ENCODE measurements around the gene ROBO4. TPM values are rescaled to one million over a fixed set of nuclear protein-coding genes. Genes with fewer than 3 reads are reported as not detected.

ROBO4 gene
- total RNA-seq, 1 donor from 2014 or later = 0.25 TPM

DNA sequence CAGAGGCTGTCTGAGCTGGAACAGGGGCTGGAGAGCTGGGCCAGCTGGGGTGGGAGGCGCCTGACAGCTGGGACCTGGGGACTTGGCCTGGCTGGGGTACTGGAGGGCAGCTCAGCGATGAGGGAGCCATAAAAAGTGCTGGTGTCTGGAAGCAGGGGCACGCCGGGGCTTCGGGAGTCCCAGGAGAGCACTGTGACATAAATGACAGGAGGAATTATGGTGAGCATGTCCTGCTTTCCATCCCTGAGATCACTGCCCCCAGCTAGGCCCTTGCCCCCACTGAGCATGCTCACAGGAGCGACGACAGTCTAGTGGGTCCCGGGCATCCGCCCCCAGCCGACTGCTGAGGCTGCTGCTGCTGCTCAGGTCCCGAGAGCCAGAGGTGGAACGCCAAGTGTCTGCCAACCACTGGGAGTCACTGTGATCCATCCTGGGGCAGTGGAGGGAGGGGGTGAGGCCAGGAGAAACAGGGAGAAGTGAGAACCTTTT lies 6.2 kb downstream of the ROBO4 start:
- TF ChIP-seq, protein P1, sequence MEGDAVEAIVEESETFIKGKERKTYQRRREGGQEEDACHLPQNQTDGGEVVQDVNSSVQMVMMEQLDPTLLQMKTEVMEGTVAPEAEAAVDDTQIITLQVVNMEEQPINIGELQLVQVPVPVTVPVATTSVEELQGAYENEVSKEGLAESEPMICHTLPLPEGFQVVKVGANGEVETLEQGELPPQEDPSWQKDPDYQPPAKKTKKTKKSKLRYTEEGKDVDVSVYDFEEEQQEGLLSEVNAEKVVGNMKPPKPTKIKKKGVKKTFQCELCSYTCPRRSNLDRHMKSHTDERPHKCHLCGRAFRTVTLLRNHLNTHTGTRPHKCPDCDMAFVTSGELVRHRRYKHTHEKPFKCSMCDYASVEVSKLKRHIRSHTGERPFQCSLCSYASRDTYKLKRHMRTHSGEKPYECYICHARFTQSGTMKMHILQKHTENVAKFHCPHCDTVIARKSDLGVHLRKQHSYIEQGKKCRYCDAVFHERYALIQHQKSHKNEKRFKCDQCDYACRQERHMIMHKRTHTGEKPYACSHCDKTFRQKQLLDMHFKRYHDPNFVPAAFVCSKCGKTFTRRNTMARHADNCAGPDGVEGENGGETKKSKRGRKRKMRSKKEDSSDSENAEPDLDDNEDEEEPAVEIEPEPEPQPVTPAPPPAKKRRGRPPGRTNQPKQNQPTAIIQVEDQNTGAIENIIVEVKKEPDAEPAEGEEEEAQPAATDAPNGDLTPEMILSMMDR (IDR thresholded peaks at IDR 0.05; ENCODE audit: insufficient read depth, low read depth, low read length) = no peak
- no peak for TF ChIP-seq EZH2 (IDR thresholded peaks at IDR 0.05; ENCODE audit: insufficient read depth, low read length)
- no peak overlapping the region for H3K9ac ChIP-seq (ENCODE audit: low read length)
- H2AFZ ChIP-seq (ENCODE audit: low read depth, low read length) = no peak overlapping the region
- H3K4me1 ChIP-seq (ENCODE audit: insufficient read depth, low read length) = peaks cover 5% of the 10 kb centered on the region
- H3K9me3 ChIP-seq (ENCODE audit: insufficient read depth, low read depth, low read length) = no peaks in the 10 kb centered on the region
- H4K20me1 ChIP-seq (ENCODE audit: insufficient read depth, low read length) = no peaks in the 10 kb centered on the region
- H3K36me3 ChIP-seq (ENCODE audit: insufficient read depth, low read length) = no peaks in the 10 kb centered on the region
- Mint-ChIP-seq H3K4me3 (ENCODE audit: unreplicated experiment) (no peak overlapping the region), H3K9me3 (ENCODE audit: unreplicated experiment) (no peaks in the 10 kb centered on the region), H3K4me1 (ENCODE audit: low read depth, unreplicated experiment) (peaks cover 8% of the 10 kb centered on the region), H3K27ac (ENCODE audit: unreplicated experiment) (no peak overlapping the region), H3K27me3 (ENCODE audit: low read depth, unreplicated experiment) (peaks cover 57% of the 10 kb centered on the region), H3K36me3 (ENCODE audit: low read depth, unreplicated experiment) (no peaks in the 10 kb centered on the region)
- DNase-seq (ENCODE audit: low read depth) (no peak), FAIRE-seq (no peak)
- H3K27me3 ChIP-seq (ENCODE audit: insufficient read depth, low read length) = no peaks in the 10 kb centered on the region
- no peak overlapping the region for H3K4me3 ChIP-seq (ENCODE audit: insufficient read depth, low read depth, low read length)
- H3K27ac ChIP-seq (ENCODE audit: low read depth, low read length) = no peak overlapping the region
- H3K79me2 ChIP-seq (ENCODE audit: insufficient read depth, low read length) = no peaks in the 10 kb centered on the region
- no peak overlapping the region for H3K4me2 ChIP-seq (ENCODE audit: low read length)

DNA sequence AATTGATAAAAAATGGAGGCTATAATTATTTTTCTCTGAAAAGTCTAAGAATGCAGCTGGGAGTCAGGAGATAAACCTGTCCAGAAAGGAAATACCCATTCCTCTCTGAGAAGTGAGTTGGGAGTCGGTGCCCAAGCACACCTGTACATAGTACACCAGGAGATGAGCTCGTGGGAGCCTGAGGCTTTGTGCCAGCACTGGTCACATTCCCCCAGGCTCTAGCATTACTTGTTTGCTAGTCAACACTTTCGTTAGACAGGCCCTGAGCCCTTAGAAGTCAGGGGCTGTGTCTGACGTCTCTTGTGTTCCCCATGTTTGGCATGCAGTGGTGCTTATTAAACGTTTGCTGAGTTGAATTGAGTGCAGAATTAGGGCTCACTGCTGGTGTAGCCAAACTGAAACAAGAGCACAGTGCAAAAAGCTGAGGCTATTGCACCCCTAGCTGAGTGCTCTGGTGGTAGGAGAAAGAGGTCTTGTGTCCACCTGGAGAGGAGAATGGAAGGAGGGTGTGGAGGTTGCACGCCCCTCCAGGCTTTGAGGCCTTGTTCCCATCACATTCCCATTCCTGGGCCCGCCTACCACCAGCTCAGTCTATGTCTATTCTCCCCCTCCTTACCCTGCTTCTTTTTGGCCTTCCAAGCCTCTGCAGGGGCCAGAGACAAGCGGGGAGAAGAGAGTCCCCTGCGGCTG lies 6.8 kb downstream of the ROBO4 start:
- Histone ChIP-seq H3K27ac (ENCODE audit: low read depth, low read length) (no peak overlapping the region), H2AFZ (ENCODE audit: low read depth, low read length) (no peak overlapping the region), H3K36me3 (ENCODE audit: insufficient read depth, low read length) (no peaks in the 10 kb centered on the region), H3K4me1 (ENCODE audit: insufficient read depth, low read length) (no peaks in the 10 kb centered on the region), H3K27me3 (ENCODE audit: insufficient read depth, low read length) (no peaks in the 10 kb centered on the region), H3K4me2 (ENCODE audit: low read length) (no peak overlapping the region), H3K9me3 (ENCODE audit: insufficient read depth, low read depth, low read length) (no peaks in the 10 kb centered on the region), H4K20me1 (ENCODE audit: insufficient read depth, low read length) (no peaks in the 10 kb centered on the region), H3K9ac (ENCODE audit: low read length) (no peak overlapping the region), H3K79me2 (ENCODE audit: insufficient read depth, low read length) (no peaks in the 10 kb centered on the region), H3K4me3 (ENCODE audit: insufficient read depth, low read depth, low read length) (no peak overlapping the region)
- Mint-ChIP-seq H3K36me3 (ENCODE audit: low read depth, unreplicated experiment) (no peaks in the 10 kb centered on the region), H3K4me1 (ENCODE audit: low read depth, unreplicated experiment) (peaks cover 8% of the 10 kb centered on the region), H3K9me3 (ENCODE audit: unreplicated experiment) (no peaks in the 10 kb centered on the region), H3K4me3 (ENCODE audit: unreplicated experiment) (no peak overlapping the region), H3K27me3 (ENCODE audit: low read depth, unreplicated experiment) (peaks cover 57% of the 10 kb centered on the region), H3K27ac (ENCODE audit: unreplicated experiment) (no peak overlapping the region)
- no peak for FAIRE-seq
- TF ChIP-seq, protein P1 (IDR thresholded peaks at IDR 0.05; ENCODE audit: insufficient read depth, low read depth, low read length) = no peak
- no peak for TF ChIP-seq EZH2 (IDR thresholded peaks at IDR 0.05; ENCODE audit: insufficient read depth, low read length)
- no peak for DNase-seq (ENCODE audit: low read depth)

DNA sequence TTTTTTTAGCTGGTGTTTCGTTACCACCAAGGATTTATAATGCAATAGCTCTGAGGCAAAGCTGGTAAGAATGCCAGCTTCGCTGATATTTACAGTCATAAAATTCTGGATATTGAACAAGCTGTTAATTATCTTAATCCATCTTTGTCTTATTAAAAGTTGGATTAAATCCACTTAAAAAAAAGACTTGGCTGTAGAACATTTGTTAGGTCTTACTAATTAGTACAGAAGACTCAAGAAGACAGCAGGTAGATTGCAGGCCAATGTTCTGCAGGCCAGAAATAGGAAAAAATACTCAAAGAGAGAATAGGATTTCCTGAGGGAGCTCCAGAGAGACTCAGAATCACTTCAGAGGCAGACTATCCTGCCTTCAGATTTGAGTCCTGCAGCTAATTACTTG lies 7.5 kb downstream of the ROBO4 start:
- Mint-ChIP-seq H3K9me3 (ENCODE audit: unreplicated experiment) (no peaks in the 10 kb centered on the region), H3K4me1 (ENCODE audit: low read depth, unreplicated experiment) (peaks cover 8% of the 10 kb centered on the region), H3K4me3 (ENCODE audit: unreplicated experiment) (no peak overlapping the region), H3K27ac (ENCODE audit: unreplicated experiment) (no peak overlapping the region), H3K36me3 (ENCODE audit: low read depth, unreplicated experiment) (no peaks in the 10 kb centered on the region), H3K27me3 (ENCODE audit: low read depth, unreplicated experiment) (peaks cover 61% of the 10 kb centered on the region)
- FAIRE-seq (no peak), DNase-seq (ENCODE audit: low read depth) (no peak)
- no peaks in the 10 kb centered on the region for H4K20me1 ChIP-seq (ENCODE audit: insufficient read depth, low read length)
- H3K4me3 ChIP-seq (ENCODE audit: insufficient read depth, low read depth, low read length) = no peak overlapping the region
- no peaks in the 10 kb centered on the region for H3K36me3 ChIP-seq (ENCODE audit: insufficient read depth, low read length)
- H3K4me1 ChIP-seq (ENCODE audit: insufficient read depth, low read length) = no peaks in the 10 kb centered on the region
- no peaks in the 10 kb centered on the region for H3K9me3 ChIP-seq (ENCODE audit: insufficient read depth, low read depth, low read length)
- TF ChIP-seq EZH2 (IDR thresholded peaks at IDR 0.05; ENCODE audit: insufficient read depth, low read length) = no peak
- TF ChIP-seq, protein P1 (IDR thresholded peaks at IDR 0.05; ENCODE audit: insufficient read depth, low read depth, low read length) = no peak
- H3K79me2 ChIP-seq (ENCODE audit: insufficient read depth, low read length) = no peaks in the 10 kb centered on the region
- no peak overlapping the region for H3K9ac ChIP-seq (ENCODE audit: low read length)
- H3K27me3 ChIP-seq (ENCODE audit: insufficient read depth, low read length) = no peaks in the 10 kb centered on the region
- no peak overlapping the region for H3K4me2 ChIP-seq (ENCODE audit: low read length)
- no peak overlapping the region for H3K27ac ChIP-seq (ENCODE audit: low read depth, low read length)
- no peak overlapping the region for H2AFZ ChIP-seq (ENCODE audit: low read depth, low read length)
